Measurements from ENCODE around the gene TIMM17B. TPM values are rescaled to one million over a fixed set of nuclear protein-coding genes. Genes with fewer than 3 reads are reported as not detected.

The TIMM17B gene
- total RNA-seq, 1 donor from 2014 or later, result 48.7 TPM

DNA sequence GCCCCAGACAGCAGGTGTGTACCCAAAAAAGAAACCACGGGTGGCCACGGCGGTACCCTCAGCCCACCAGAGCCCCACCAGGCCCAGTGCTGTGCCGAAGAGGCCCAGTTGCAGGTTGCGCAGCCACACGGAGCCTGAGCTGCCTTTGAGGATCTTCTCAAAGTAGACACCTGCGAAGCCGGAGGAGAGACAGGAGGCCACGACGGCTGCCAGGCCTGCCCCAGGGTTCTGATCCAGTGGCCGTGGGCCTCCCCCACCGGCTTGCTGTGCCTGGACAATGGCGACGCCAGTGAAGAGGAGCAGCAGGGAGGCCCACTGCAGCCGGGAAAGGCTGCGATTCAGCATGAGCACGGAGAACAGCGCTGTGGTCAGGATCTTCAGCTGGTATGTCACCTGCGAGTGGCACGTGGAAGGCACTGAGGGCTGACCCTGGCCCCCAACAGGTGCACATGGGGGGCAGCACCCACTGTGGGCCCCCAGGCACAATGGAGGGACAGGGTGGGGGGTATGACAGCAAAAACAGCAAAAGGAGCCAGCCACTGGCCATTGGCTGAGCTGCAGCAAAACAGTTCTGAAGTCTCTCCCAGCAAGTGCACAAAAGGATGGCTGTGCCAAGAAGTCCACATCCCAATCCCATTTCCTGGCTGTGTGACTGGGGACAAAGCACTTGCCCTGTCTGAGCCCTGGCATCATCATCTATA, 7.7 kb upstream of the TIMM17B start:
- Mint-ChIP-seq H3K4me1 (no peaks in the 10 kb centered on the region), H3K27ac (no peak overlapping the region), H3K9me3 (peaks cover 17% of the 10 kb centered on the region), H3K27me3 (ENCODE audit: insufficient read depth, low read depth) (no peaks in the 10 kb centered on the region), H3K36me3 (peaks cover 7% of the 10 kb centered on the region), H3K4me3 (no peak overlapping the region)
- H3K4me3 ChIP-seq, result no peak overlapping the region
- no peaks in the 10 kb centered on the region for H3K36me3 ChIP-seq
- no peak for TF ChIP-seq EZH2 (IDR thresholded peaks at IDR 0.05)
- TF ChIP-seq, protein P1, sequence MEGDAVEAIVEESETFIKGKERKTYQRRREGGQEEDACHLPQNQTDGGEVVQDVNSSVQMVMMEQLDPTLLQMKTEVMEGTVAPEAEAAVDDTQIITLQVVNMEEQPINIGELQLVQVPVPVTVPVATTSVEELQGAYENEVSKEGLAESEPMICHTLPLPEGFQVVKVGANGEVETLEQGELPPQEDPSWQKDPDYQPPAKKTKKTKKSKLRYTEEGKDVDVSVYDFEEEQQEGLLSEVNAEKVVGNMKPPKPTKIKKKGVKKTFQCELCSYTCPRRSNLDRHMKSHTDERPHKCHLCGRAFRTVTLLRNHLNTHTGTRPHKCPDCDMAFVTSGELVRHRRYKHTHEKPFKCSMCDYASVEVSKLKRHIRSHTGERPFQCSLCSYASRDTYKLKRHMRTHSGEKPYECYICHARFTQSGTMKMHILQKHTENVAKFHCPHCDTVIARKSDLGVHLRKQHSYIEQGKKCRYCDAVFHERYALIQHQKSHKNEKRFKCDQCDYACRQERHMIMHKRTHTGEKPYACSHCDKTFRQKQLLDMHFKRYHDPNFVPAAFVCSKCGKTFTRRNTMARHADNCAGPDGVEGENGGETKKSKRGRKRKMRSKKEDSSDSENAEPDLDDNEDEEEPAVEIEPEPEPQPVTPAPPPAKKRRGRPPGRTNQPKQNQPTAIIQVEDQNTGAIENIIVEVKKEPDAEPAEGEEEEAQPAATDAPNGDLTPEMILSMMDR (IDR thresholded peaks at IDR 0.05), result no peak
- TF ChIP-seq EZH2phosphoT487 (IDR thresholded peaks at IDR 0.05), result no peak
- H3K9me3 ChIP-seq (ENCODE audit: low read depth), result no peaks in the 10 kb centered on the region
- H3K27me3 ChIP-seq, result no peaks in the 10 kb centered on the region
- peaks cover 2% of the 10 kb centered on the region for H3K79me2 ChIP-seq (ENCODE audit: low read depth)
- H3K9ac ChIP-seq, result no peak overlapping the region
- no peak overlapping the region for H2AFZ ChIP-seq (replicated peaks)
- H3F3A ChIP-seq (ENCODE audit: low read depth), result no peaks in the 10 kb centered on the region
- H3K4me2 ChIP-seq, result no peak overlapping the region
- H3K4me1 ChIP-seq, result no peaks in the 10 kb centered on the region
- H3K27ac ChIP-seq, result no peak overlapping the region
- no peaks in the 10 kb centered on the region for H4K20me1 ChIP-seq (ENCODE audit: low read depth)
- no peak for DNase-seq (ENCODE audit: low spot score)

DNA sequence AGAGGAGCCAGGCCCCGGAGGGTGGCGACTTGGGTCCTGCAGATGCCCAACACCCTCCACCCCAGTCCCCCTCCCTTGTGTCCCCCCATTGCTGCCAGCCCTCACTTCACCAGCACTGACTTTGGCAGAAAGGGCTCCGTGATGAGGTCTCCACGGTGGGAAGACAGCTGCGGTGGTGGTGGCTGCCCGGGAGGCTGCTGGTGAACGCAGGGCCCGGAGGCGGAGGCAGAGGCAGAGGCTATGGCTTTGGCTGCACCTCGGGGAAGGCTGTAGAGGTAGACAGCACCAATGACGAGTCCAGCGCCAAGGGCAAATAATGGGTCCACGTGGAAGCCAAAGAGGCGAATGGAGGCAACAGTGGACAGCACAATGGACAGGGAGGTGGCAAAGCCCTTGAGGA, 7.1 kb upstream of the TIMM17B start:
- no peak overlapping the region for H3K4me2 ChIP-seq
- H3K27me3 ChIP-seq, result no peaks in the 10 kb centered on the region
- peaks cover 7% of the 10 kb centered on the region for H3K36me3 Mint-ChIP-seq
- no peaks in the 10 kb centered on the region for H3K36me3 ChIP-seq
- H2AFZ ChIP-seq (replicated peaks), result no peak overlapping the region
- DNase-seq (ENCODE audit: low spot score), result no peak
- no peak overlapping the region for H3K4me3 ChIP-seq
- no peaks in the 10 kb centered on the region for H3K4me1 ChIP-seq
- no peak overlapping the region for H3K9ac ChIP-seq
- H3F3A ChIP-seq (ENCODE audit: low read depth), result no peaks in the 10 kb centered on the region
- no peaks in the 10 kb centered on the region for H4K20me1 ChIP-seq (ENCODE audit: low read depth)
- H3K79me2 ChIP-seq (ENCODE audit: low read depth), result peaks cover 3% of the 10 kb centered on the region
- H3K9me3 ChIP-seq (ENCODE audit: low read depth), result no peaks in the 10 kb centered on the region
- H3K27ac ChIP-seq, result no peak overlapping the region
- no peak overlapping the region for H3K27ac Mint-ChIP-seq
- no peak overlapping the region for H3K4me3 Mint-ChIP-seq
- H3K27me3 Mint-ChIP-seq (ENCODE audit: insufficient read depth, low read depth), result no peaks in the 10 kb centered on the region
- H3K4me1 Mint-ChIP-seq, result no peaks in the 10 kb centered on the region
- TF ChIP-seq, protein P1 (IDR thresholded peaks at IDR 0.05), result no peak
- no peak for TF ChIP-seq EZH2phosphoT487 (IDR thresholded peaks at IDR 0.05)
- TF ChIP-seq EZH2 (IDR thresholded peaks at IDR 0.05), result no peak
- peaks cover 17% of the 10 kb centered on the region for H3K9me3 Mint-ChIP-seq

DNA sequence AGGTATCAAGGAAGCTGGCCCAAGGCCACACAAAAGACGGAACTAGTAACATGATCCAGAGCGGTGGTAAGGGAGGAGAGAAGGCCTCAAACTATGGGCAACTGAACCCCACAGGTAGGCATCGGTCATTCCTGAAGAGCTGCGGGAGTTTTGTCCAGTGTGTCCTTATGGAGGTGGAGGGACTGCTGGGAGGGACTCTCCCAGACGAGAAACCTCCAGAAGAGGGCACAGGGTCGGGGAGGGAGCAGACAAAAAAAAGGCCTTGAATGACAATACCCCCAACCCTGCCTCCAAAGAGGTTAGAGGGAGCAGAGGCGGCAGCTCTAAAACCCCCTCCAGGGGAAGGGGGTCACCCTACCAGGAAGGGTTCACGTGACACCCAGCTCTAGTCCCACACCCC, 6.6 kb upstream of the TIMM17B start:
- no peaks in the 10 kb centered on the region for H4K20me1 ChIP-seq (ENCODE audit: low read depth)
- H3K27ac ChIP-seq, result no peak overlapping the region
- H3K4me2 ChIP-seq, result no peak overlapping the region
- Mint-ChIP-seq H3K27me3 (ENCODE audit: insufficient read depth, low read depth) (no peaks in the 10 kb centered on the region), H3K36me3 (peaks cover 7% of the 10 kb centered on the region), H3K9me3 (peaks cover 17% of the 10 kb centered on the region), H3K4me3 (no peak overlapping the region), H3K27ac (no peak overlapping the region), H3K4me1 (no peaks in the 10 kb centered on the region)
- H3K4me3 ChIP-seq, result no peak overlapping the region
- DNase-seq (ENCODE audit: low spot score), result no peak
- no peak overlapping the region for H3K9ac ChIP-seq
- no peaks in the 10 kb centered on the region for H3K36me3 ChIP-seq
- TF ChIP-seq EZH2phosphoT487 (IDR thresholded peaks at IDR 0.05) (no peak), EZH2 (IDR thresholded peaks at IDR 0.05) (no peak)
- TF ChIP-seq, protein P1 (IDR thresholded peaks at IDR 0.05), result no peak
- H3K9me3 ChIP-seq (ENCODE audit: low read depth), result no peaks in the 10 kb centered on the region
- H3K27me3 ChIP-seq, result no peaks in the 10 kb centered on the region
- peaks cover 8% of the 10 kb centered on the region for H3K79me2 ChIP-seq (ENCODE audit: low read depth)
- H2AFZ ChIP-seq (replicated peaks), result no peak overlapping the region
- no peaks in the 10 kb centered on the region for H3K4me1 ChIP-seq
- H3F3A ChIP-seq (ENCODE audit: low read depth), result no peaks in the 10 kb centered on the region
